C4-2B (cell line): ENCODE results near the gene PXYLP1.

Experiments
- H3K27ac ChIP-seq: fragments of 450-650 bp; 2 replicates; pipeline ENCODE4 v1.5.1; 2017
- ZFX ChIP-seq: fragments of 450-650 bp; IDR thresholded peaks from 2 replicates; pipeline ENCODE4 v1.6.1; 2017
- TF ChIP-seq, protein P1 (sequence below): fragments of 450-650 bp; conservative IDR thresholded peaks from 2 replicates; pipeline ENCODE4 v1.5.1; 2017; ENCODE audit warnings: mild to moderate bottlenecking

The PXYLP1 gene

GRCh38 chr3:141250828-141251227 is 19.2 kb downstream of the PXYLP1 start:
- TF ChIP-seq, protein P1, sequence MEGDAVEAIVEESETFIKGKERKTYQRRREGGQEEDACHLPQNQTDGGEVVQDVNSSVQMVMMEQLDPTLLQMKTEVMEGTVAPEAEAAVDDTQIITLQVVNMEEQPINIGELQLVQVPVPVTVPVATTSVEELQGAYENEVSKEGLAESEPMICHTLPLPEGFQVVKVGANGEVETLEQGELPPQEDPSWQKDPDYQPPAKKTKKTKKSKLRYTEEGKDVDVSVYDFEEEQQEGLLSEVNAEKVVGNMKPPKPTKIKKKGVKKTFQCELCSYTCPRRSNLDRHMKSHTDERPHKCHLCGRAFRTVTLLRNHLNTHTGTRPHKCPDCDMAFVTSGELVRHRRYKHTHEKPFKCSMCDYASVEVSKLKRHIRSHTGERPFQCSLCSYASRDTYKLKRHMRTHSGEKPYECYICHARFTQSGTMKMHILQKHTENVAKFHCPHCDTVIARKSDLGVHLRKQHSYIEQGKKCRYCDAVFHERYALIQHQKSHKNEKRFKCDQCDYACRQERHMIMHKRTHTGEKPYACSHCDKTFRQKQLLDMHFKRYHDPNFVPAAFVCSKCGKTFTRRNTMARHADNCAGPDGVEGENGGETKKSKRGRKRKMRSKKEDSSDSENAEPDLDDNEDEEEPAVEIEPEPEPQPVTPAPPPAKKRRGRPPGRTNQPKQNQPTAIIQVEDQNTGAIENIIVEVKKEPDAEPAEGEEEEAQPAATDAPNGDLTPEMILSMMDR, result no peak
- TF ChIP-seq ZFX, result no peak
- no peak overlapping the region for H3K27ac ChIP-seq

DNA sequence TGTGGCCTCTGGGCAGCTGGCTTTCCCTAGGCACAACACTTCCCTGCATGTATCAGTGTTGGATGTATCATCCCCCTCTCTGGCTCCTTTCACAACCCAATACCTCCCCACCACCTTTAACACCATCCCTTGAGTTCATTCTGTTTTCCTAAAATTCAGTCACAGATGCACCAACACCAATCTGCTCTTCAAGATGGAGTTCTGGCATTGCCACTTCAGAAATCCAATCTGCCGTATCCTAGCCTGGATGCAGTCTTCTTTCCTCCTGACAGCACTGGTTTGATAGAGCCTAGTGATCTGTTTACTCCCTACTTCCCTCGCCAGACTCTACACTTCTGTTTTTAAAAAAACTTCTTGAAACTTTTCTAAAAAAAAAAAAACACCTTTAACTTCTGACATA is 21.7 kb downstream of the PXYLP1 start:
- H3K27ac ChIP-seq, result no peak overlapping the region
- TF ChIP-seq ZFX, result no peak
- TF ChIP-seq, protein P1, result no peak

DNA sequence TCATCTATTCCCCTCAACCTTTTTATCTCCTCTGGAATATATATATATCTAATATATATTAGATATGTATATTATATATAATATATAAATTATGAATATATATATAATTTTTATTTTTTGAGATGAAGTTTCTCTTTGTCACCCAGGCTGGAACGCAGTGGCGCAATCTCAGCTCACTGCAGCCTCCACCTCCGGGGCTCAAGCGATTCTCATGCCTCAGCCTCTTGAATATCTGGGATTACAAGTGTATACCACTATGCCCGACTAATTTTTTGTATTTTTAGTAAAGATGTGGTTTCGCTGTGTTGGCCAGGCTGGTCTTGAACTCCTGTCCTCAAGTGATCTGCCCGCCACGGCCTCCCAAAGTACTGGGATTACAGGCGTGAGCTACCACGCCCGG is 22.2 kb downstream of the PXYLP1 start:
- no peak overlapping the region for H3K27ac ChIP-seq
- TF ChIP-seq, protein P1, result no peak
- no peak for TF ChIP-seq ZFX

DNA sequence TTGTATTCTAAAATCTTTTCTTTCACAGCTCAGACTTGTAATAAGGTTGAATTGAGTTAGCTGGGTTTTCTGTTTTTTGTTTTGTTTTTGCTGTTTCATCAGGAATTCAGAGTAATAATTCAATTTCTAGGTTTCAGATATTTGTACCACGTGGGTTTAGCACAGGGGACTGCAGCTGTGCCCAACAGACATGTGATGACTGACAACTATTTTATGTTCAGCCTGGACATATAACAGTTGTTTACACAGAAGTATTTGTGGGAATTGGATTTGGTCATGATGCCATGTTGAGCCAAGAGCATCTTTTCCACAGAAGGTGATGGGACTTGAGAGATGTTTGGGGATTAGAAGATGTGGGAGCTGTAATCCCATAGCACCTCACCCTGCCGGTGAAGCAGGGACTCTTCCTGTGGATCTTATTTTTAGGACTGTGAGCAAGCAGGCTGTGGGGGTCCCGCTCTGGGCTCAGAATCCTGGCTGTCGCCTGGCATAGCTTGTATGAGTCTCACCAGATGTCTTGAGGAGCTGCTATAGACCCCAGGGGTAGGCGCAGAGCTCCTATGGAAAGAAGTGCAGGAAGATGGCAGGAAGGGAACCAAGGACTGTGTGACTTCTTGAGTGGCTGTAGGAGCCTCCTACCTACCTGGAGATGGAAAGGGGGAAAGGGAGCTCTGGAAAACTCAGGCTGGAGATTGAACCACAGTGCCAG is 23.7 kb downstream of the PXYLP1 start:
- no peak for TF ChIP-seq ZFX
- TF ChIP-seq, protein P1, result no peak
- H3K27ac ChIP-seq, result no peak overlapping the region

GRCh38 chr3:141255846-141256261 is 24.2 kb downstream of the PXYLP1 start:
- TF ChIP-seq, protein P1, result peak; percentile 75
- no peak for TF ChIP-seq ZFX
- no peak overlapping the region for H3K27ac ChIP-seq

- H3K27ac ChIP-seq, result no peak overlapping the region
- TF ChIP-seq ZFX, result no peak
- TF ChIP-seq, protein P1, result no peak
Measured at GRCh38 chr3:141256820-141257219, 25.2 kb downstream of the PXYLP1 start.

DNA sequence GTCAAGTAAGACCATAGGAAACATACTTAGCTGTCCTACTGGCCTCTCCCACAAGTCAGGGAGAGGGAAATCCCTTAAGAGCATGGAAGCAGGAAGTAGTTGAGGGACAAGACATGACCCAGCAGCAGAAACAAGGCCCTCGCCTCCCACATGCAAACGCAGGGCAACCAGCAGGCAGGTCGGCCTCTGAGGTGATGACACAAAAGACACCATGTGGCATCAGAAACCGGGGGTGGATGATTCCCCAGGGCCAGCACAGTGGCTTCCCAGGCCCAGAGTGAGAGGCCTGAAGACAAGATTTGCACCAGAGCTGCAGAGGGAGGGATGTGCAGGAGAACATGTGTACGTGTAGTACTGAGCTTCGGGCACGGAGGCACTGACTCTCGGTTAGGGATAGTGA is 26.3 kb downstream of the PXYLP1 start:
- H3K27ac ChIP-seq, result no peak overlapping the region
- TF ChIP-seq ZFX, result no peak
- TF ChIP-seq, protein P1, result no peak
